Measurements from ENCODE around the gene PTGDR.

DNA sequence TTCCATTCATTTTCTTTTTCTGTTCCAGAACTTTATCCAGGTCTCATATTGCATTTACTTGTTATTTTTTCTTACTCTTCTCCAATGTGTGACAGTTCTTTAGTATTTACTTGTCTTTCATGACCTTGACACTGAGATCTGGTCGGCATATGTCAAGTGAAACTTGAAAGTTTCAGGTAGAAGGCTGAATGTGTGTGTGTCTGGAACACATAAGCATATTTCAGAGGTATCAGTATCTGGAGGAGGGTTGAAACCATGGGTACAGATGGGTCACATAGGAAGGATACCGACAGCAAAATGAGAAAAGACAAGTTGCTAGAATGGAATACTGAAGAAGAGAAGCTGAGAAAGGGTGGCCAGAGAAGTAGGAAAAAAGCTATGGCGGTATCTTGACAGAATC lies 22.5 kb upstream of the PTGDR start:
- TF ChIP-seq CTCF (IDR thresholded peaks at IDR 0.05; ENCODE audit: low read depth, low read length) (no peak), POLR2A (IDR thresholded peaks at IDR 0.05; ENCODE audit: extremely low read depth, insufficient read length) (no peak)
